KOPT-K1 (cell line): ENCODE data around the gene CPXM2.

Experiments
- H3K27ac ChIP-seq: fragments of 200-600 bp; sonication (generic); 2 replicates; pipeline ENCODE4 v1.5.1; 2016; ENCODE audit warnings: antibody characterized with exemption, mild to moderate bottlenecking, low read depth, low read length; ENCODE audit not compliant: poor library complexity, severe bottlenecking
- H3K36me3 ChIP-seq: fragments of 200-600 bp; sonication (generic); 2 replicates; pipeline ENCODE4 v1.5.1; 2017; ENCODE audit warnings: antibody characterized with exemption, mild to moderate bottlenecking, low read length, moderate library complexity; ENCODE audit not compliant: insufficient read depth
- H3K9me3 ChIP-seq: fragments of 200-600 bp; sonication (generic); 2 replicates; pipeline ENCODE4 v1.5.1; 2017; ENCODE audit warnings: antibody characterized with exemption, low read length, mild to moderate bottlenecking; ENCODE audit not compliant: insufficient read depth, poor library complexity, severe bottlenecking

Gene CPXM2

GRCh38 chr10:123778719-123779517, 112.7 kb downstream of the CPXM2 start:
- no peaks in the 10 kb centered on the region for H3K36me3 ChIP-seq
- H3K27ac ChIP-seq: no peak overlapping the region
- no peaks in the 10 kb centered on the region for H3K9me3 ChIP-seq

GRCh38 chr10:123777881-123778280, 113.7 kb downstream of the CPXM2 start:
- Histone ChIP-seq H3K27ac (no peak overlapping the region), H3K36me3 (no peaks in the 10 kb centered on the region), H3K9me3 (peaks cover 8% of the 10 kb centered on the region)

DNA sequence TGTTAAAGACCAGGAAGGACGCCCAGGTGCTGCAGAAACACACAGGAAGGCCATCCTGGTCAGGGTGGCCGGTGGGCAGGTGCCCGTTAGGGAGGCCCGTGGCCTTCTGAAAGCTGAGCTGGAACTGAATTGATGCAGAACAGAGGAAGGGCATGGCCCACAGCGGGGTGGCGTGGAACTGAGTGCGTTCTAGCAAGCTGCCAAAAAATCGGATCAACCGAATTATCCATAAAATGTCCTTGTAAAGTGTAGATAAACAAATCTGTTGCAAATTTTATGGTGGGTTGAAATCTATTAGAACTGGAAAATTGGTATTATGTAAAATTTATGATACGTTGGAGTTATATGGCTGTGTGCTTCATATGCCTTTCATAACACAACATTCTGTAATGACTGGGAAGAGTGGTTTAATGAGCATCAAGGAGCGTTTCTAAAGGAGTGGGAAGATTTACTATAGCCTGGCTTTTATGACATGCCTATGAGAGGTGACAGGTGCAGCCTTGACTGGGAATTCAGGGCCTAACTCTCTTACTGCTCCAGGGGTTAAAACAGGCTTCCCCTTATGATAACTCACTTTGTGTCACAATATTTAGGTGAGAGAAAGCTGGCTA, 117.4 kb downstream of the CPXM2 start:
- Histone ChIP-seq H3K36me3 (no peaks in the 10 kb centered on the region), H3K27ac (no peak overlapping the region), H3K9me3 (peaks cover 15% of the 10 kb centered on the region)

DNA sequence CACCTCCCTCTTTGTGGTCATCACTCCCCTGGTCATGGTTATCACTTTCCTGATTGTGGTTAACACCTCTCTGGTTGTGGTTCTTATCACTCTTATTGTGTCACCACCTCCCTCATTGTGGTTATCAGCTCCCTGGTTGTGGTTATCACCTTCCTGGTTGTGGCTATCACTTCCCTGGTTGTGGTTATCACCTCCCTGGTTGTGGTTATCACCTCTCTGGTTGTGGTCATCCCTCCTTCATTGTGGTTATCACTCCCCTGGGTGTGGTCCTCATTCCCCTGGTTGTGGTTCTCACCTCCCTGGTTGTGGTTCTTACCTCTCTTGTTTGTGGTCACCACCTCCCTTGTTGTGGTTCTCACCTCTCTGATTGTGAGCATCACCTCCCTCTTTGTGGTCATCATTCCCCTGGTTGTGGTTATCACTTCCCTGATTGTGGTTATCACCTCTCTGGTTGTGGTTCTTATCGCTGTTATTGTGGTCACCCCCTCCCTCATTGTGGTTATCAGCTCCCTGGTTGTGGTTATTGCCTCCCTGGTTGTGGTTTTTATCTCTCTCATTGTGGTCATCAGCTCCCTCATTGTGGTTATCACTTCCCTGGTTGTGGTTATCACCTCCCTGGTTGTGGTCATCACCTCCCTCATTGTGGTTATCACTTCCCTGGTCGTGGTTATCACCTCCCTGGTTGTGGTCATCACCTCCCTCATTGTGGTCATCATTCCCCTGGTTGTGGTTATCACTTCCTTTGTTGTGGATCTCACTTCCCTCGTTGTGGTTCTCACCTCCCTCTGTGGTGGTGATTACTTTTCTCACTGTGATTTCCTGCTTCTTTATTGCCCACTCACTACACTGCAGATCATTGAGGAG, 118.7 kb downstream of the CPXM2 start:
- Histone ChIP-seq H3K36me3 (no peaks in the 10 kb centered on the region), H3K9me3 (peaks cover 15% of the 10 kb centered on the region), H3K27ac (no peak overlapping the region)

- Histone ChIP-seq H3K36me3 (no peaks in the 10 kb centered on the region), H3K9me3 (peaks cover 15% of the 10 kb centered on the region), H3K27ac (no peak overlapping the region)
Measured at GRCh38 chr10:123771877-123772644, 119.5 kb downstream of the CPXM2 start.

GRCh38 chr10:123769647-123770046, 122.0 kb downstream of the CPXM2 start:
- Histone ChIP-seq H3K36me3 (no peaks in the 10 kb centered on the region), H3K9me3 (peaks cover 15% of the 10 kb centered on the region), H3K27ac (no peak overlapping the region)

- Histone ChIP-seq H3K9me3 (no peaks in the 10 kb centered on the region), H3K27ac (no peak overlapping the region), H3K36me3 (no peaks in the 10 kb centered on the region)
Measured at GRCh38 chr10:123766761-123767160, 124.8 kb downstream of the CPXM2 start.

DNA sequence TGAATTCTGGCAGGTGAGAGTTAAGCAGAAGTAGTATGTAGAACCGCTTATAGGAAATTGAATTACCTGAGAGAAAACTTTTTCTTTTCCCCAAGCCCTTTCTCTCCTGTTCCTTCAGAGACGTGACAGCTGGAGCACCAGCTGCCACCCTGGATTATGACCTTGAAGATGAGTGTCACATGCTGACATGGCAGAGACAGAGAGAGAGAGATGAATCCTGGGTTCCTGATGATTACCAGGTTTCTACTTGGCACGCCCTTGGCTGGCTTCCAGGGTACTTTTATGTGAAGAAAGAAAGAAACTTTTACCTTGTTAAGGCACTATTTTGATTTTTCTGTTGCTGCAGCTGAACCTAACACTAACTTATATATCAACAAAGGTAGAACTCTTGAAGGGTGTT, 125.6 kb downstream of the CPXM2 start:
- no peaks in the 10 kb centered on the region for H3K36me3 ChIP-seq
- H3K9me3 ChIP-seq: no peaks in the 10 kb centered on the region
- no peak overlapping the region for H3K27ac ChIP-seq

- H3K27ac ChIP-seq: no peak overlapping the region
- H3K36me3 ChIP-seq: no peaks in the 10 kb centered on the region
- H3K9me3 ChIP-seq: no peaks in the 10 kb centered on the region
Measured at GRCh38 chr10:123761666-123762230, 129.9 kb downstream of the CPXM2 start.

DNA sequence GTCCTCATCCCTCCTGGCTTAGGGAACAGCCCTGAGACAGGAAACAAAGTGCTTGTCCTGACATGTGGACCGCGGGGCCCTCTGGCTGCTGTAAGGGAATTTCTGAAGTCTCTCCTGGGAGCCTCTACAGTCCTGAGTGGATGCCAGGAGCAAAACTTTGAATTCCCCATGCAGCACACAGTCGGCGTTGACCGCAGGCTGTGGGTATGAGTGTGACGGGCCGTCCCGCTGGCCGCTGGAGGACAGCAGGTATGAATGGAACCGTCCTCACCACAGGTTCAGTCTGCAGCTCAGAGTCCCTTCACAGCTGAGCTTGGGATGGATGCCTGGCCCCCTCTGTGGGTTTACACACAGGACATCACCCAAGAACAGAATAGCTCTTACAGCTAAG, 130.6 kb downstream of the CPXM2 start:
- Histone ChIP-seq H3K9me3 (no peaks in the 10 kb centered on the region), H3K27ac (no peak overlapping the region)

DNA sequence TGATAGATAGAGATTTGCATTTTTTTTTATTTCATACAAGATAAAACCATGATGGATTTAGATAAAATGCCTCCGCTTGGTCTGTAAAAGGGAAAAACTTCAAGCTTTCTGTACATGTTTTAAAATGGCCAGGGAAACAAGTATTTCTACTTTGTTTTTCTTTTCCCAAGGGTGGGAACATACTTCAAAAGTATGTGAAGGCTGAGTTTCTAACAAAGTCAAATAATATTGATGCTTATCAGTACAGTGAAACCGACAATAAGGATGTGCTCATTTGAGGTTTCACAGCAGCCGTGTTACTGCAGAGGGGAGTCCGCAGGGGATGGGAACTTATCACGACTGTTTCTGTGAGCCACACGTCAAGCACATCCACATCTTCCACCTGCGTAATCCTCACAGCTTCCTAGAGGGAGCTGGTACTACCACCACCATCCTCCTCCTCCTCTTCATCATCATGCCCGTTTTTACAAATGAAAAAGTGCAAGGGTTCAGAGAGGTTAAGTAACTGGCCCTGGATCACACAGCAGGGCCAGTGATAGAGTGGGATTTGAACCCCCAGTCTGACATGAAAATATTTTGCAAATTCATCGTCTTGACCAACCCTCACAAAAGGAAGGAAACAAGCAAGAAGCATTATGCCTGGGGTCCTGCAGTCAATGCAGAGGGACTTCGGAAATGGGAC, 131.1 kb downstream of the CPXM2 start:
- Histone ChIP-seq H3K27ac (no peak overlapping the region), H3K9me3 (no peaks in the 10 kb centered on the region), H3K36me3 (no peaks in the 10 kb centered on the region)

More for the DNA sequence above, 130.6 kb downstream of the CPXM2 start:
- H3K36me3 ChIP-seq: no peaks in the 10 kb centered on the region

DNA sequence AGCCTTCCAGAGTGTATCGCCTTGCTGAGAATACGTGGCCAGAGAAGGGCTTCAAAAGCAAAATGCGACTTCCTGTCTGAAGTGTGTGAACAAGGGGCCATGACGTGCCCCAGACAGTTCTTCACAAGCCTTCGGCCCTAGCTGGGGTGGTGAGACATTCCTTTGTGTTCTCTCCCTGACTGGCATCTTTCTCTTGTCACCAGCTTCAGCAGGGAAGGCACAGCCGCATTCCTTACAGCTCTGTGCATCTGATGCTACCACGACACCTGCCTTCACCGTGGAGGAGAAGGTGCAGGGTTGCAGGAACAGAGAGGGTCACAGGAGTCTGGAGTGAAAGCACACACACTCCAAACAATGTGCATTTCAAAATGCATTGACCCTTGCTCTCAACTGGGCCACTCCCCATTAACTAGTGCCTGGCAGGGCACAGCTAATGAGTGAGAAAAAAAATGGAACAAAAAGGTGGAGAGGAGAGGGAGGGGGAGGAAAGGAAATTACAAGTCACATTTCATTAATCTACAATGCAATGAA, 132.0 kb downstream of the CPXM2 start:
- no peak overlapping the region for H3K27ac ChIP-seq
- no peaks in the 10 kb centered on the region for H3K9me3 ChIP-seq
- no peaks in the 10 kb centered on the region for H3K36me3 ChIP-seq

DNA sequence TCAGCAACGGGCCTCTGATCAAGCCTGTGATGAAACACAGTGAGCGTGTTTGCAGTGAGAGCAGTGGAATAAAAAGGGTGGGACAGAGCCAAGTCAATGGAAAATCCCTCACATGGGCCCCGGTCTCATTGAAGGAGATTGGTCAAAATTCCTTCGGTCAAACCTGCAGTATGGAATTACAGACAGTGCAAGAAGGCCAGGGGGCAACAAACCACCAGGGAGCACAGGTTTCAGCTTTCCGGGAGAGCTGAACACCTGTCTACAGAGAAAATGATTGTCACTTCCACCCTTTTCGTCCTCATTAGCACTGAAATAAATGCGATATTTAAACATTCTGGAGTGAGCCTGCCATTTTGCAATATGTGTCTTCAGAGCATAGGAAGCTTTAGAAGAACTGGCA, 132.6 kb downstream of the CPXM2 start:
- no peaks in the 10 kb centered on the region for H3K9me3 ChIP-seq

DNA sequence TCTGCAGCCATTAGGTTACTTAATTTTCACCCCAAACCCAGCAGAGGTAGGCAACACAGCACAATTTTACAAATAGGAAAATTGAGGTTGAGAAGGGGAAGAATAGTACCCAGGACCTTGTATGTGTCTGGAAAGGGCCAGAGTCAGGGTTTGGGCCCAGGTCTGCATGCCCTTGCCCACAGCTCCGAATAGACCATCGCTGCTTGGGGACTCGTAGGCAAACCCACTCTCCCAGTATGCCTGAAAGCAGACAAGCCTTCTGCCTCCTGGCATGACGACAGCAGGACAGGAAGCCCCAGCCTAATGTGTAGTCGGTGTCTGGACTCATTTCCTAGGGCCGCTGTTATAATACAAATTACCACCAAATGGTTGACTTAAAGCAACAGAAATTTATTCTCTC, 133.8 kb downstream of the CPXM2 start:
- Histone ChIP-seq H3K27ac (no peak overlapping the region), H3K36me3 (no peaks in the 10 kb centered on the region), H3K9me3 (no peaks in the 10 kb centered on the region)

More for the DNA sequence above, 132.6 kb downstream of the CPXM2 start:
- no peak overlapping the region for H3K27ac ChIP-seq
- H3K36me3 ChIP-seq: no peaks in the 10 kb centered on the region
